ENCODE data around the gene ARHGAP44.

The ARHGAP44 gene

GRCh38 chr17:12902046-12902445 lies 112.7 kb downstream of the ARHGAP44 start:
- no peak for DNase-seq

- DNase-seq: no peak
Observed at GRCh38 chr17:12907477-12907876, 118.2 kb downstream of the ARHGAP44 start.

GRCh38 chr17:12909046-12909445 lies 119.7 kb downstream of the ARHGAP44 start:
- no peak for DNase-seq

GRCh38 chr17:12909511-12909910 lies 120.2 kb downstream of the ARHGAP44 start:
- no peak for DNase-seq

GRCh38 chr17:12911239-12911638 lies 121.9 kb downstream of the ARHGAP44 start:
- DNase-seq: no peak

- DNase-seq: no peak
Observed at GRCh38 chr17:12917399-12917798, 128.1 kb downstream of the ARHGAP44 start.

GRCh38 chr17:12918142-12918541 lies 128.8 kb downstream of the ARHGAP44 start:
- DNase-seq: no peak

GRCh38 chr17:12922120-12922519 lies 132.8 kb downstream of the ARHGAP44 start:
- DNase-seq: no peak

- no peak for DNase-seq
Observed at GRCh38 chr17:12924614-12925013, 135.3 kb downstream of the ARHGAP44 start.

- DNase-seq: no peak
Observed at GRCh38 chr17:12927001-12927400, 137.7 kb downstream of the ARHGAP44 start.

GRCh38 chr17:12927541-12928425 lies 138.5 kb downstream of the ARHGAP44 start:
- no peak for DNase-seq

GRCh38 chr17:12928736-12929135 lies 139.4 kb downstream of the ARHGAP44 start:
- no peak for DNase-seq

- DNase-seq: no peak
Observed at GRCh38 chr17:12936501-12936900, 147.2 kb downstream of the ARHGAP44 start.

GRCh38 chr17:12940699-12941098 lies 151.4 kb downstream of the ARHGAP44 start:
- no peak for DNase-seq

- DNase-seq: no peak
Observed at GRCh38 chr17:12947047-12947446, 157.7 kb downstream of the ARHGAP44 start.

GRCh38 chr17:12952012-12952411 lies 162.7 kb downstream of the ARHGAP44 start:
- no peak for DNase-seq

- no peak for DNase-seq
Observed at GRCh38 chr17:12953156-12953555, 163.9 kb downstream of the ARHGAP44 start.

- no peak for DNase-seq
Observed at GRCh38 chr17:12955521-12955920, 166.2 kb downstream of the ARHGAP44 start.

- DNase-seq: no peak
Observed at GRCh38 chr17:12958786-12959185, 169.5 kb downstream of the ARHGAP44 start.

- no peak for DNase-seq
Observed at GRCh38 chr17:12959441-12959840, 170.1 kb downstream of the ARHGAP44 start.

GRCh38 chr17:12961655-12962054 lies 172.4 kb downstream of the ARHGAP44 start:
- no peak for DNase-seq

- no peak for DNase-seq
Observed at GRCh38 chr17:12963505-12963904, 174.2 kb downstream of the ARHGAP44 start.

GRCh38 chr17:12964162-12964561 lies 174.9 kb downstream of the ARHGAP44 start:
- DNase-seq: no peak

GRCh38 chr17:12964840-12965239 lies 175.5 kb downstream of the ARHGAP44 start:
- no peak for DNase-seq

- no peak for DNase-seq
Observed at GRCh38 chr17:12965988-12966387, 176.7 kb downstream of the ARHGAP44 start.

Measured in activated CD4-positive, CD25-positive, alpha-beta regulatory T cell (primary cell).